Measurements from ENCODE around the gene RAB8B. TPM values are rescaled to one million over a fixed set of nuclear protein-coding genes. Genes with fewer than 3 reads are reported as not detected.

Gene RAB8B
- total RNA-seq, 1 donor from 2014 or later = 31.6 TPM

GRCh38 chr15:63218100-63218808 is 28.8 kb downstream of the RAB8B start:
- no peak for DNase-seq (ENCODE audit: low spot score, unreplicated experiment)
- TF ChIP-seq, protein P1, sequence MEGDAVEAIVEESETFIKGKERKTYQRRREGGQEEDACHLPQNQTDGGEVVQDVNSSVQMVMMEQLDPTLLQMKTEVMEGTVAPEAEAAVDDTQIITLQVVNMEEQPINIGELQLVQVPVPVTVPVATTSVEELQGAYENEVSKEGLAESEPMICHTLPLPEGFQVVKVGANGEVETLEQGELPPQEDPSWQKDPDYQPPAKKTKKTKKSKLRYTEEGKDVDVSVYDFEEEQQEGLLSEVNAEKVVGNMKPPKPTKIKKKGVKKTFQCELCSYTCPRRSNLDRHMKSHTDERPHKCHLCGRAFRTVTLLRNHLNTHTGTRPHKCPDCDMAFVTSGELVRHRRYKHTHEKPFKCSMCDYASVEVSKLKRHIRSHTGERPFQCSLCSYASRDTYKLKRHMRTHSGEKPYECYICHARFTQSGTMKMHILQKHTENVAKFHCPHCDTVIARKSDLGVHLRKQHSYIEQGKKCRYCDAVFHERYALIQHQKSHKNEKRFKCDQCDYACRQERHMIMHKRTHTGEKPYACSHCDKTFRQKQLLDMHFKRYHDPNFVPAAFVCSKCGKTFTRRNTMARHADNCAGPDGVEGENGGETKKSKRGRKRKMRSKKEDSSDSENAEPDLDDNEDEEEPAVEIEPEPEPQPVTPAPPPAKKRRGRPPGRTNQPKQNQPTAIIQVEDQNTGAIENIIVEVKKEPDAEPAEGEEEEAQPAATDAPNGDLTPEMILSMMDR (IDR thresholded peaks at IDR 0.05; ENCODE audit: unreplicated experiment) = no peak
- Mint-ChIP-seq H3K27me3 (no peaks in the 10 kb centered on the region), H3K9me3 (ENCODE audit: low read depth) (no peaks in the 10 kb centered on the region), H3K27ac (no peak overlapping the region), H3K36me3 (ENCODE audit: insufficient read depth) (no peaks in the 10 kb centered on the region), H3K4me3 (ENCODE audit: low read depth) (no peak overlapping the region), H3K4me1 (ENCODE audit: low read depth) (peaks cover 18% of the 10 kb centered on the region)

DNA sequence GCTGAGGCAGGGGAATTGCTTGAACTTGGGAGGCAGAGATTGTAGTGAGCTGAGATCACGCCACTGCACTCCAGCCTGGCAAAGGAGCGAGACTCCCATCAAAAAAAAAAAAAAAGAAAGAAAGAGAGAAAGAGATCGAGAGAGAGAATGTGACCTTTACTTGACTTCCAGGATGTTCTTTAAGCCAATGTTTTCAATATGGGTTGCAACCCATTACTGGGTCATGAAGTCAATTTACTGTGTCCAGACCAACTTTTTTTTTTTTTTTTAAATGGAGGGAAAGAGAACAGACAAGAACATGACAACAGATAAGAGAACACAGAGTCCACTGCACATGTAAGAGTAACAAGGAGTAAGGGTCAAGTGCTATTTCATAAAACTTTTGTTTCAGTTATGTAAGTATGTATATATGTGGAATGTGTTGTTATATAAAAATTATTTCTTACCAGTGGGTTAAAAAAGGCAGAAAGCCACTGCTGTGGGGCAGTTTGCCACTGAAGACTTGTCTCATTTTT is 29.8 kb downstream of the RAB8B start:
- Mint-ChIP-seq H3K9me3 (ENCODE audit: low read depth) (no peaks in the 10 kb centered on the region), H3K27me3 (no peaks in the 10 kb centered on the region), H3K4me3 (ENCODE audit: low read depth) (no peak overlapping the region), H3K4me1 (ENCODE audit: low read depth) (peaks cover 18% of the 10 kb centered on the region), H3K36me3 (ENCODE audit: insufficient read depth) (no peaks in the 10 kb centered on the region), H3K27ac (peak overlapping the region; percentile 64)
- no peak for DNase-seq (ENCODE audit: low spot score, unreplicated experiment)
- TF ChIP-seq, protein P1 (IDR thresholded peaks at IDR 0.05; ENCODE audit: unreplicated experiment) = no peak

GRCh38 chr15:63221346-63221745 is 31.9 kb downstream of the RAB8B start:
- DNase-seq (ENCODE audit: low spot score, unreplicated experiment) = no peak
- Mint-ChIP-seq H3K4me3 (ENCODE audit: low read depth) (no peak overlapping the region), H3K27ac (no peak overlapping the region), H3K36me3 (ENCODE audit: insufficient read depth) (no peaks in the 10 kb centered on the region), H3K4me1 (ENCODE audit: low read depth) (peaks cover 18% of the 10 kb centered on the region), H3K9me3 (ENCODE audit: low read depth) (no peaks in the 10 kb centered on the region), H3K27me3 (no peaks in the 10 kb centered on the region)
- TF ChIP-seq, protein P1 (IDR thresholded peaks at IDR 0.05; ENCODE audit: unreplicated experiment) = no peak

DNA sequence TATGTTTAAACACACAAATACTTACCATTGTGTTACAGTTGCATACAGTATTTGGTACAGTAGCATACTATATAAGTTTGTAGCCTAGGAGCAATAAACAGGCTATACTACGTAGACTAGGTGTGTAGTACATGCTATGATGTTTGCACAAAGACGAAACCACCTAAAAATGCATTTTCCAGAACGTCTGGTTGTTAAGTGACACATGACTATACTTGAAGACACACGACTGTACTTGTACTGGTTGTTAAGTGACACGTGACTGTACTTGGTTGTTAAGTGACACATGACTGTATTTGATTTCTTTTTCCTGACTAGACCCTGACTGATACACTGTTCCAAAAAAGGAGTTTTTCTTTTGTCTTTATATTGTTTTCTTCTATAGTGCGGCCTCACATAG is 34.1 kb downstream of the RAB8B start:
- Mint-ChIP-seq H3K9me3 (ENCODE audit: low read depth) (no peaks in the 10 kb centered on the region), H3K4me1 (ENCODE audit: low read depth) (peaks cover 15% of the 10 kb centered on the region), H3K27ac (no peak overlapping the region), H3K27me3 (no peaks in the 10 kb centered on the region), H3K4me3 (ENCODE audit: low read depth) (no peak overlapping the region), H3K36me3 (ENCODE audit: insufficient read depth) (peaks cover 1% of the 10 kb centered on the region)
- TF ChIP-seq, protein P1 (IDR thresholded peaks at IDR 0.05; ENCODE audit: unreplicated experiment) = no peak
- DNase-seq (ENCODE audit: low spot score, unreplicated experiment) = no peak

GRCh38 chr15:63225381-63225780 is 36.0 kb downstream of the RAB8B start:
- DNase-seq (ENCODE audit: low spot score, unreplicated experiment) = no peak
- H3K27me3 Mint-ChIP-seq = no peaks in the 10 kb centered on the region
- H3K36me3 Mint-ChIP-seq (ENCODE audit: insufficient read depth) = peaks cover 1% of the 10 kb centered on the region
- H3K4me3 Mint-ChIP-seq (ENCODE audit: low read depth) = no peak overlapping the region
- H3K9me3 Mint-ChIP-seq (ENCODE audit: low read depth) = no peaks in the 10 kb centered on the region
- TF ChIP-seq, protein P1 (IDR thresholded peaks at IDR 0.05; ENCODE audit: unreplicated experiment) = no peak
- peaks cover 11% of the 10 kb centered on the region for H3K4me1 Mint-ChIP-seq (ENCODE audit: low read depth)
- no peak overlapping the region for H3K27ac Mint-ChIP-seq
